IgD-negative memory B cell (primary cell): ENCODE data around the gene P4HA3. TPM values are rescaled to one million over a fixed set of nuclear protein-coding genes. Genes with fewer than 3 reads are reported as not detected.

ENCODE experiments used
- H3K27ac Mint-ChIP-seq, 3 donors: one replicate each; pipeline ENCODE4 v1.8.0; 2020 to 2022; ENCODE audit warnings: mild to moderate bottlenecking in 3 of 3, mixed read lengths in 3 of 3, moderate library complexity in 1 of 3
- H3K27me3 Mint-ChIP-seq: one replicate; pipeline ENCODE4 v1.8.0; 2021; ENCODE audit warnings: mixed read lengths
- H3K36me3 Mint-ChIP-seq: one replicate; pipeline ENCODE4 v1.8.0; 2020; ENCODE audit warnings: mild to moderate bottlenecking, mixed read lengths
- H3K4me1 Mint-ChIP-seq, 3 donors: one replicate each; pipeline ENCODE4 v1.8.0; 2020 to 2022; ENCODE audit warnings: mixed read lengths in 3 of 3, mild to moderate bottlenecking in 1 of 3
- H3K4me3 Mint-ChIP-seq, 4 donors: one replicate each; pipeline ENCODE4 v1.8.0; 2020 to 2022; ENCODE audit warnings: mild to moderate bottlenecking in 4 of 4, mixed read lengths in 4 of 4, moderate library complexity in 3 of 4
- H3K9me3 Mint-ChIP-seq, 3 donors: one replicate each; pipeline ENCODE4 v1.8.0; 2020 to 2021; ENCODE audit warnings: mixed read lengths in 3 of 3, mild to moderate bottlenecking in 1 of 3
- polyA plus RNA-seq: library from polyadenylated mRNA; unstranded; fragments of 300-500 nt; fragmentation: Illumina TruSeq; gene quantifications from one replicate; pipeline ENCODE4 v1.2.3, GENCODE V29; 2021

P4HA3 gene
- polyA plus RNA-seq, 1 donor from 2014 or later: not detected

GRCh38 chr11:74262725-74263124 is 48.7 kb downstream of the P4HA3 start:
- Mint-ChIP-seq H3K4me3 (no peak overlapping the region), H3K27ac (no peak overlapping the region), H3K9me3 (no peaks in the 10 kb centered on the region), H3K27me3 (peaks cover 14% of the 10 kb centered on the region), H3K4me1 (no peaks in the 10 kb centered on the region), H3K36me3 (no peaks in the 10 kb centered on the region)

- Mint-ChIP-seq H3K4me1 (peaks cover 0 to 2% (median 0%) of the 10 kb centered on the region in 3 donors), H3K27ac (no peak overlapping the region), H3K36me3 (peaks cover 6% of the 10 kb centered on the region), H3K4me3 (no peak overlapping the region), H3K27me3 (peaks cover 10% of the 10 kb centered on the region), H3K9me3 (no peaks in the 10 kb centered on the region)
Observed at GRCh38 chr11:74257959-74258553, 53.4 kb downstream of the P4HA3 start.

- H3K36me3 Mint-ChIP-seq: peaks cover 6% of the 10 kb centered on the region
- H3K4me1 Mint-ChIP-seq: peaks cover 0 to 2% (median 0%) of the 10 kb centered on the region in 3 donors
- H3K4me3 Mint-ChIP-seq: no peak overlapping the region
- H3K27me3 Mint-ChIP-seq: peaks cover 3% of the 10 kb centered on the region
- H3K9me3 Mint-ChIP-seq: no peaks in the 10 kb centered on the region
- H3K27ac Mint-ChIP-seq: no peak overlapping the region
Observed at GRCh38 chr11:74256378-74257133, 54.9 kb downstream of the P4HA3 start.

GRCh38 chr11:74255741-74256375 is 55.6 kb downstream of the P4HA3 start:
- H3K4me1 Mint-ChIP-seq: peaks cover 0 to 2% (median 0%) of the 10 kb centered on the region in 3 donors
- no peak overlapping the region for H3K4me3 Mint-ChIP-seq
- no peaks in the 10 kb centered on the region for H3K9me3 Mint-ChIP-seq
- H3K36me3 Mint-ChIP-seq: peaks cover 6% of the 10 kb centered on the region
- no peaks in the 10 kb centered on the region for H3K27me3 Mint-ChIP-seq
- no peak overlapping the region for H3K27ac Mint-ChIP-seq

- H3K9me3 Mint-ChIP-seq: no peaks in the 10 kb centered on the region
- H3K27me3 Mint-ChIP-seq: no peaks in the 10 kb centered on the region
- H3K4me1 Mint-ChIP-seq: peaks cover 0 to 2% (median 0%) of the 10 kb centered on the region in 3 donors
- H3K27ac Mint-ChIP-seq: no peak overlapping the region
- no peak overlapping the region for H3K4me3 Mint-ChIP-seq
- H3K36me3 Mint-ChIP-seq: peaks cover 8% of the 10 kb centered on the region
Observed at GRCh38 chr11:74253361-74253760, 58.1 kb downstream of the P4HA3 start.

GRCh38 chr11:74249496-74249895 is 61.9 kb downstream of the P4HA3 start:
- H3K4me3 Mint-ChIP-seq: no peak overlapping the region
- H3K36me3 Mint-ChIP-seq: peaks cover 11% of the 10 kb centered on the region
- H3K27me3 Mint-ChIP-seq: no peaks in the 10 kb centered on the region
- H3K9me3 Mint-ChIP-seq: no peaks in the 10 kb centered on the region
- H3K27ac Mint-ChIP-seq: no peak overlapping the region
- no peaks in the 10 kb centered on the region for H3K4me1 Mint-ChIP-seq

GRCh38 chr11:74248469-74248868 is 63.0 kb downstream of the P4HA3 start:
- Mint-ChIP-seq H3K27ac (no peak overlapping the region), H3K36me3 (peaks cover 8% of the 10 kb centered on the region), H3K27me3 (no peaks in the 10 kb centered on the region)

GRCh38 chr11:74238243-74238642 is 73.2 kb downstream of the P4HA3 start:
- H3K9me3 Mint-ChIP-seq: no peaks in the 10 kb centered on the region
- H3K4me3 Mint-ChIP-seq: no peak overlapping the region
- H3K27ac Mint-ChIP-seq: no peak overlapping the region
- peaks cover 0 to 2% (median 0%) of the 10 kb centered on the region in 3 donors for H3K4me1 Mint-ChIP-seq
- no peaks in the 10 kb centered on the region for H3K27me3 Mint-ChIP-seq
- peaks cover 16% of the 10 kb centered on the region for H3K36me3 Mint-ChIP-seq

More at GRCh38 chr11:74248469-74248868, 63.0 kb downstream of the P4HA3 start:
- Mint-ChIP-seq H3K9me3 (no peaks in the 10 kb centered on the region), H3K4me1 (no peaks in the 10 kb centered on the region), H3K4me3 (no peak overlapping the region)

- H3K36me3 Mint-ChIP-seq: peaks cover 15% of the 10 kb centered on the region
- peaks cover 0 to 2% (median 1%) of the 10 kb centered on the region in 3 donors for H3K4me1 Mint-ChIP-seq
- H3K27me3 Mint-ChIP-seq: no peaks in the 10 kb centered on the region
- no peak overlapping the region for H3K27ac Mint-ChIP-seq
- H3K4me3 Mint-ChIP-seq: no peak overlapping the region
- no peaks in the 10 kb centered on the region for H3K9me3 Mint-ChIP-seq
Observed at GRCh38 chr11:74237541-74237940, 73.9 kb downstream of the P4HA3 start.

GRCh38 chr11:74235121-74235520 is 76.3 kb downstream of the P4HA3 start:
- Mint-ChIP-seq H3K27me3 (no peaks in the 10 kb centered on the region), H3K4me1 (peaks cover 0 to 2% (median 1%) of the 10 kb centered on the region in 3 donors), H3K9me3 (no peaks in the 10 kb centered on the region), H3K36me3 (peaks cover 11% of the 10 kb centered on the region), H3K27ac (no peak overlapping the region), H3K4me3 (no peak overlapping the region)

- Mint-ChIP-seq H3K4me1 (peaks cover 0 to 1% (median 0%) of the 10 kb centered on the region in 3 donors), H3K4me3 (no peak overlapping the region), H3K27ac (no peak overlapping the region), H3K27me3 (no peaks in the 10 kb centered on the region), H3K36me3 (peaks cover 2% of the 10 kb centered on the region), H3K9me3 (no peaks in the 10 kb centered on the region)
Observed at GRCh38 chr11:74233683-74234082, 77.8 kb downstream of the P4HA3 start.

- peaks cover 2% of the 10 kb centered on the region for H3K36me3 Mint-ChIP-seq
- H3K27me3 Mint-ChIP-seq: no peaks in the 10 kb centered on the region
- H3K4me1 Mint-ChIP-seq: peaks cover 0 to 1% (median 0%) of the 10 kb centered on the region in 3 donors
- H3K4me3 Mint-ChIP-seq: peak overlapping the region in 1 of 4 donors; percentile 28
- H3K27ac Mint-ChIP-seq: no peak overlapping the region
- no peaks in the 10 kb centered on the region for H3K9me3 Mint-ChIP-seq
Observed at GRCh38 chr11:74232311-74232950, 79.0 kb downstream of the P4HA3 start.

- no peak overlapping the region for H3K27ac Mint-ChIP-seq
- H3K4me3 Mint-ChIP-seq: no peak overlapping the region
Observed at GRCh38 chr11:74226907-74227306, 84.5 kb downstream of the P4HA3 start.

GRCh38 chr11:74225565-74225964 is 85.9 kb downstream of the P4HA3 start:
- Mint-ChIP-seq H3K27me3 (no peaks in the 10 kb centered on the region), H3K36me3 (peaks cover 3% of the 10 kb centered on the region), H3K4me3 (no peak overlapping the region), H3K9me3 (no peaks in the 10 kb centered on the region), H3K4me1 (no peaks in the 10 kb centered on the region), H3K27ac (no peak overlapping the region)

More at GRCh38 chr11:74226907-74227306, 84.5 kb downstream of the P4HA3 start:
- H3K36me3 Mint-ChIP-seq: peaks cover 5% of the 10 kb centered on the region
- H3K27me3 Mint-ChIP-seq: no peaks in the 10 kb centered on the region
- H3K9me3 Mint-ChIP-seq: no peaks in the 10 kb centered on the region
- H3K4me1 Mint-ChIP-seq: no peaks in the 10 kb centered on the region

- Mint-ChIP-seq H3K9me3 (no peaks in the 10 kb centered on the region), H3K27me3 (no peaks in the 10 kb centered on the region), H3K4me3 (no peak overlapping the region), H3K27ac (no peak overlapping the region), H3K4me1 (no peaks in the 10 kb centered on the region), H3K36me3 (peaks cover 3% of the 10 kb centered on the region)
Observed at GRCh38 chr11:74221816-74222215, 89.6 kb downstream of the P4HA3 start.
